ENCODE measurements around the gene SLC19A1. TPM values are rescaled to one million over a fixed set of nuclear protein-coding genes. Genes with fewer than 3 reads are reported as not detected.

SLC19A1 gene
- total RNA-seq, 1 experiment from 2014 or later = 25.4 TPM

DNA sequence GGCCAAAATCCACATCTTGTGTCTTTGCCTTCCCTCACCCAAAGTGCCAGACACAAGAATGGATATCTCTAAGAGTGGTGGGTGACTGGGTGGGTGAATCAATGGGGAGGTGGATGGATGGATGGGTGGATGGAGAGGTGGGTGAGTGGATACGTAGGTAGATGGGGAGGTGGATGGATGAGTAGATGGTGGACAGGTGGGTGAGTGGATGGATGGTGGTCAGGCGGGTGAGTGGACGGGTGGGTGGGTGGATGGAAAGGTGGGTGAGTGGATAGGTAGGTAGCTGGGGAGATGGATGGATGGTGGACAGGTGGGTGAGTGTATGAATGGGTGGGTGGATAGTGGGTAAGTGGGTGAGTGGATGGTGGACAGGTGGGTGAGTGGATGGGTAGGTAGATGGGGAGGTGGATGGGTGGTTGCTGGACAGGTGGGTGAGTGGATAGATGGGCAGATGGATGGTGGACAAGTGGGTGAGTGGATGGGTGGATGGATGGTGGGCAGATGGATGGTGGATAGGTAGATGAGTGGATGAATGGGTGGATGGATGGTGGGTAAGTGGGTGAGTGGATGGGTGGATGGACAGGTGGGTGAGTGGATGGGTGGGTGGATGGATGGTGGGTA lies 34.2 kb downstream of the SLC19A1 start:
- ChIA-PET POLR2A (interaction anchor here (0.7 kb wide), 1 partner anchor 220 kb away, joined by 3 read pairs; no protein-coding TSS in a partner anchor), CTCF (interaction anchor here (0.7 kb wide), 1 partner anchor 476 kb away, joined by 3 read pairs; no protein-coding TSS in a partner anchor)
- no peaks in the 10 kb centered on the region for H3K4me1 Mint-ChIP-seq (ENCODE audit: insufficient read depth, unreplicated experiment)
- H3K27ac Mint-ChIP-seq (ENCODE audit: low read depth, unreplicated experiment) = no peak overlapping the region
- no peak overlapping the region for H3K4me3 Mint-ChIP-seq (ENCODE audit: unreplicated experiment)
- BruUV-seq (replicated peaks) = no TSS peak
- intact Hi-C loops (cut with micrococcal nuclease) = no loop called here
- H3K27me3 Mint-ChIP-seq (ENCODE audit: insufficient read depth, unreplicated experiment) = no peaks in the 10 kb centered on the region
- no peak for TF ChIP-seq CTCF (IDR thresholded peaks at IDR 0.05; ENCODE audit: unreplicated experiment)
- no peaks in the 10 kb centered on the region for H3K9me3 Mint-ChIP-seq (ENCODE audit: unreplicated experiment)
- DNase-seq (ENCODE audit: unreplicated experiment) = no peak
- peaks cover 7% of the 10 kb centered on the region for H3K36me3 Mint-ChIP-seq (ENCODE audit: insufficient read depth, unreplicated experiment)

DNA sequence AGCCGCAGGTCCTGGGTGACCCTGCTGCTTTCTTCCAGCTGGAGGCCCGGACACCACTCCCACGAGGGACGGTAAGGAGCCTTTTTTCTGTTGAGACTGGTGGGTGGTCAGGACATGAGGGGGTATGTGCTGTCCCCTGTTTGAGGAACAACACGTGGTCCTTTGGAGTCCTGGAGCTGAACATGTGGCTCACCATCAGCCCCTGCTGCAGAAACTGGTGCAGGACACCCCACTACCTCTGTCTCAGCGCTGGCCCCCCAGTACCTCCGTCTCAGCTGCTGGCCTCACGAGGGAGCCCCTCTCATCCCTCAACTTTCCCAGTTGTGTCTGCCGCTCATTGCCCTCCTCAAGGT lies 34.7 kb downstream of the SLC19A1 start:
- intact Hi-C loops (cut with micrococcal nuclease) = no loop called here
- no peak overlapping the region for H3K4me3 Mint-ChIP-seq (ENCODE audit: unreplicated experiment)
- H3K27me3 Mint-ChIP-seq (ENCODE audit: insufficient read depth, unreplicated experiment) = no peaks in the 10 kb centered on the region
- ChIA-PET CTCF (no interaction called here), POLR2A (interaction anchor here (0.7 kb wide), 1 partner anchor 219 kb away, joined by 3 read pairs; no protein-coding TSS in a partner anchor)
- no peak overlapping the region for H3K27ac Mint-ChIP-seq (ENCODE audit: low read depth, unreplicated experiment)
- H3K9me3 Mint-ChIP-seq (ENCODE audit: unreplicated experiment) = no peaks in the 10 kb centered on the region
- H3K36me3 Mint-ChIP-seq (ENCODE audit: insufficient read depth, unreplicated experiment) = peaks cover 7% of the 10 kb centered on the region
- no peak for DNase-seq (ENCODE audit: unreplicated experiment)
- BruUV-seq (replicated peaks) = no TSS peak
- TF ChIP-seq CTCF (IDR thresholded peaks at IDR 0.05; ENCODE audit: unreplicated experiment) = no peak
- no peaks in the 10 kb centered on the region for H3K4me1 Mint-ChIP-seq (ENCODE audit: insufficient read depth, unreplicated experiment)

GRCh38 chr21:45506836-45507522 lies 35.3 kb downstream of the SLC19A1 start:
- H3K9me3 Mint-ChIP-seq (ENCODE audit: unreplicated experiment) = no peaks in the 10 kb centered on the region
- no peak overlapping the region for H3K27ac Mint-ChIP-seq (ENCODE audit: low read depth, unreplicated experiment)
- no peak for TF ChIP-seq CTCF (IDR thresholded peaks at IDR 0.05; ENCODE audit: unreplicated experiment)
- no peaks in the 10 kb centered on the region for H3K27me3 Mint-ChIP-seq (ENCODE audit: insufficient read depth, unreplicated experiment)
- no peaks in the 10 kb centered on the region for H3K4me1 Mint-ChIP-seq (ENCODE audit: insufficient read depth, unreplicated experiment)
- H3K4me3 Mint-ChIP-seq (ENCODE audit: unreplicated experiment) = no peak overlapping the region
- intact Hi-C loops (cut with micrococcal nuclease) = no loop called here
- no peak for DNase-seq (ENCODE audit: unreplicated experiment)
- CTCF ChIA-PET = no interaction called here
- POLR2A ChIA-PET = interaction anchor here (0.7 kb wide), 1 partner anchor 219 kb away, joined by 3 read pairs; no protein-coding TSS in a partner anchor
- peaks cover 7% of the 10 kb centered on the region for H3K36me3 Mint-ChIP-seq (ENCODE audit: insufficient read depth, unreplicated experiment)
- BruUV-seq (replicated peaks) = no TSS peak

- Mint-ChIP-seq H3K27ac (ENCODE audit: low read depth, unreplicated experiment) (no peak overlapping the region), H3K4me3 (ENCODE audit: unreplicated experiment) (no peak overlapping the region), H3K4me1 (ENCODE audit: insufficient read depth, unreplicated experiment) (no peaks in the 10 kb centered on the region), H3K9me3 (ENCODE audit: unreplicated experiment) (no peaks in the 10 kb centered on the region), H3K27me3 (ENCODE audit: insufficient read depth, unreplicated experiment) (no peaks in the 10 kb centered on the region), H3K36me3 (ENCODE audit: insufficient read depth, unreplicated experiment) (peaks cover 7% of the 10 kb centered on the region)
- CTCF ChIA-PET = interaction anchor here (0.6 kb wide), 2 partner anchors 23 to 579 kb away, joined by 3 read pairs; no protein-coding TSS in a partner anchor
- no peak for DNase-seq (ENCODE audit: unreplicated experiment)
- POLR2A ChIA-PET = no interaction called here
- TF ChIP-seq CTCF (IDR thresholded peaks at IDR 0.05; ENCODE audit: unreplicated experiment) = no peak
- intact Hi-C loops (cut with micrococcal nuclease) = no loop called here
- BruUV-seq (replicated peaks) = no TSS peak
Observed at GRCh38 chr21:45506241-45506817, 35.9 kb downstream of the SLC19A1 start.
